Activated CD4-positive, alpha-beta memory T cell treated with anti-CD3 and anti-CD28 coated beads for 36 hours (primary cell): Measurements from ENCODE around the gene CEP44. TPM values are rescaled to one million over a fixed set of nuclear protein-coding genes. Genes with fewer than 3 reads are reported as not detected.

Experiments
- CTCF ChIA-PET: fragments of 350-600 bp; sonication (Branson Sonifier 250); formaldehyde crosslinking; loops from one replicate; lab custom pipeline; 2021; ENCODE audit warnings: antibody characterized with exemption, inconsistent platforms; lab: Charles Lee
- POLR2A ChIA-PET: fragments of 350-600 bp; sonication (Branson Sonifier 250); formaldehyde crosslinking; loops from one replicate; lab custom pipeline; 2021; ENCODE audit warnings: antibody characterized with exemption; lab: Charles Lee
- DNase-seq: peaks from one replicate; pipeline ENCODE4 v3.0.0-alpha.2; 2020
- H3K27ac Mint-ChIP-seq: one replicate; pipeline ENCODE4 v1.8.0; 2021; ENCODE audit warnings: mixed read lengths
- H3K27me3 Mint-ChIP-seq: one replicate; pipeline ENCODE4 v1.8.0; 2021; ENCODE audit warnings: mixed read lengths
- H3K36me3 Mint-ChIP-seq: one replicate; pipeline ENCODE4 v1.8.0; 2021; ENCODE audit warnings: mixed read lengths
- H3K4me1 Mint-ChIP-seq: one replicate; pipeline ENCODE4 v1.8.0; 2021; ENCODE audit warnings: low read depth, mixed read lengths
- H3K4me3 Mint-ChIP-seq: one replicate; pipeline ENCODE4 v1.8.0; 2021; ENCODE audit warnings: mild to moderate bottlenecking, mixed read lengths
- H3K9me3 Mint-ChIP-seq: one replicate; pipeline ENCODE4 v1.8.0; 2021; ENCODE audit warnings: mixed read lengths
- intact Hi-C: fragments of 100-400 bp; cut with micrococcal nuclease; formaldehyde crosslinking; loops from one replicate; pipeline ENCODE4 v1.15.1; 2023
- total RNA-seq, 2 experiments: library from RNA; stranded (reverse); gene quantifications; one replicate each; pipeline ENCODE4 v1.2.3, GENCODE V29; 2021

The CEP44 gene
- total RNA-seq, result 10 to 100 TPM; 29.3 to 30.1 TPM

GRCh38 chr4:174283507-174284471 lies at the start of gene CEP44, which contains the start of gene FBXO8:
Gene CEP44, plus strand, starts transcription at chr4:174283911. Its CDS starts 15,211 bp downstream, at chr4:174299122.
Gene FBXO8, minus strand, starts transcription at chr4:174283667. Its CDS starts 20,575 bp downstream, at chr4:174263092.
- Mint-ChIP-seq H3K27me3 (no peaks in the 10 kb centered on the region), H3K4me3 (peak within 1 kb of the TSS; percentile 97), H3K4me1 (peaks cover 58% of the 10 kb centered on the region), H3K27ac (peak within 1 kb of the TSS; percentile 99), H3K36me3 (peaks cover 8% of the 10 kb centered on the region), H3K9me3 (peaks cover 5% of the 10 kb centered on the region)
- ChIA-PET POLR2A (no interaction called here), CTCF (interaction anchor here (0.6 to 1.0 kb wide), 2 partner anchors 21 to 25 kb away, joined by 3 read pairs; no protein-coding TSS in a partner anchor)
- intact Hi-C loops, result loop anchor here (1.0 to 2.0 kb wide), 5 partner anchors 69 to 1115 kb away; partner anchors contain the start of genes GALNT7, HMGB2 and SAP30
- peak; percentile 72 for DNase-seq

GRCh38 chr4:174236359-174236758 lies 47.4 kb upstream of the CEP44 start:
- no peaks in the 10 kb centered on the region for H3K4me1 Mint-ChIP-seq
- no peak for DNase-seq
- POLR2A ChIA-PET, result no interaction called here
- H3K27ac Mint-ChIP-seq, result no peak overlapping the region
- intact Hi-C loops, result no loop called here
- no peaks in the 10 kb centered on the region for H3K27me3 Mint-ChIP-seq
- H3K9me3 Mint-ChIP-seq, result no peaks in the 10 kb centered on the region
- H3K36me3 Mint-ChIP-seq, result peaks cover 5% of the 10 kb centered on the region
- H3K4me3 Mint-ChIP-seq, result no peak overlapping the region
- CTCF ChIA-PET, result no interaction called here

GRCh38 chr4:174241162-174241561 lies 42.5 kb upstream of the CEP44 start:
- no peaks in the 10 kb centered on the region for H3K4me1 Mint-ChIP-seq
- no peaks in the 10 kb centered on the region for H3K9me3 Mint-ChIP-seq
- H3K36me3 Mint-ChIP-seq, result peaks cover 8% of the 10 kb centered on the region
- no peaks in the 10 kb centered on the region for H3K27me3 Mint-ChIP-seq
- H3K27ac Mint-ChIP-seq, result no peak overlapping the region
- POLR2A ChIA-PET, result no interaction called here
- no peak for DNase-seq
- CTCF ChIA-PET, result interaction anchor here (0.7 kb wide), 1 partner anchor 9 kb away, joined by 3 read pairs; no protein-coding TSS in a partner anchor
- intact Hi-C loops, result no loop called here
- H3K4me3 Mint-ChIP-seq, result no peak overlapping the region

GRCh38 chr4:174244441-174244840 lies 39.3 kb upstream of the CEP44 start:
- intact Hi-C loops, result no loop called here
- Mint-ChIP-seq H3K36me3 (peaks cover 4% of the 10 kb centered on the region), H3K27me3 (no peaks in the 10 kb centered on the region), H3K4me1 (no peaks in the 10 kb centered on the region), H3K9me3 (no peaks in the 10 kb centered on the region), H3K27ac (no peak overlapping the region), H3K4me3 (no peak overlapping the region)
- no peak for DNase-seq
- CTCF ChIA-PET, result interaction anchor here (1.3 kb wide), 1 partner anchor 22 kb away, joined by 3 read pairs; no protein-coding TSS in a partner anchor
- POLR2A ChIA-PET, result no interaction called here

- no peaks in the 10 kb centered on the region for H3K9me3 Mint-ChIP-seq
- POLR2A ChIA-PET, result no interaction called here
- intact Hi-C loops, result no loop called here
- no peaks in the 10 kb centered on the region for H3K27me3 Mint-ChIP-seq
- CTCF ChIA-PET, result no interaction called here
- peaks cover 7% of the 10 kb centered on the region for H3K36me3 Mint-ChIP-seq
- no peaks in the 10 kb centered on the region for H3K4me1 Mint-ChIP-seq
- no peak overlapping the region for H3K27ac Mint-ChIP-seq
- H3K4me3 Mint-ChIP-seq, result no peak overlapping the region
- DNase-seq, result no peak
Observed at GRCh38 chr4:174245714-174246113, 38.0 kb upstream of the CEP44 start.

- peaks cover 3% of the 10 kb centered on the region for H3K4me1 Mint-ChIP-seq
- ChIA-PET CTCF (no interaction called here), POLR2A (no interaction called here)
- no peaks in the 10 kb centered on the region for H3K27me3 Mint-ChIP-seq
- no peak overlapping the region for H3K27ac Mint-ChIP-seq
- DNase-seq, result no peak
- intact Hi-C loops, result no loop called here
- no peaks in the 10 kb centered on the region for H3K9me3 Mint-ChIP-seq
- H3K36me3 Mint-ChIP-seq, result peaks cover 5% of the 10 kb centered on the region
- no peak overlapping the region for H3K4me3 Mint-ChIP-seq
Observed at GRCh38 chr4:174248407-174248806, 35.3 kb upstream of the CEP44 start.

GRCh38 chr4:174252412-174252811 lies 31.3 kb upstream of the CEP44 start:
- intact Hi-C loops, result no loop called here
- H3K4me3 Mint-ChIP-seq, result no peak overlapping the region
- no peak for DNase-seq
- no peak overlapping the region for H3K27ac Mint-ChIP-seq
- no peaks in the 10 kb centered on the region for H3K27me3 Mint-ChIP-seq
- H3K36me3 Mint-ChIP-seq, result peaks cover 6% of the 10 kb centered on the region
- H3K9me3 Mint-ChIP-seq, result no peaks in the 10 kb centered on the region
- ChIA-PET CTCF (no interaction called here), POLR2A (no interaction called here)
- peaks cover 7% of the 10 kb centered on the region for H3K4me1 Mint-ChIP-seq

- H3K9me3 Mint-ChIP-seq, result no peaks in the 10 kb centered on the region
- H3K4me1 Mint-ChIP-seq, result peaks cover 7% of the 10 kb centered on the region
- H3K27me3 Mint-ChIP-seq, result no peaks in the 10 kb centered on the region
- no peak overlapping the region for H3K4me3 Mint-ChIP-seq
- H3K36me3 Mint-ChIP-seq, result peaks cover 9% of the 10 kb centered on the region
- no peak for DNase-seq
- POLR2A ChIA-PET, result no interaction called here
- intact Hi-C loops, result no loop called here
- H3K27ac Mint-ChIP-seq, result no peak overlapping the region
- CTCF ChIA-PET, result no interaction called here
Observed at GRCh38 chr4:174254613-174255012, 29.1 kb upstream of the CEP44 start.

GRCh38 chr4:174255374-174255773 lies 28.3 kb upstream of the CEP44 start:
- intact Hi-C loops, result no loop called here
- no peak overlapping the region for H3K4me3 Mint-ChIP-seq
- no peaks in the 10 kb centered on the region for H3K27me3 Mint-ChIP-seq
- peaks cover 7% of the 10 kb centered on the region for H3K36me3 Mint-ChIP-seq
- DNase-seq, result no peak
- no peaks in the 10 kb centered on the region for H3K9me3 Mint-ChIP-seq
- peaks cover 7% of the 10 kb centered on the region for H3K4me1 Mint-ChIP-seq
- no peak overlapping the region for H3K27ac Mint-ChIP-seq
- CTCF ChIA-PET, result no interaction called here
- POLR2A ChIA-PET, result no interaction called here

- no peaks in the 10 kb centered on the region for H3K27me3 Mint-ChIP-seq
- no peak overlapping the region for H3K4me3 Mint-ChIP-seq
- POLR2A ChIA-PET, result no interaction called here
- intact Hi-C loops, result no loop called here
- no peak overlapping the region for H3K27ac Mint-ChIP-seq
- peaks cover 5% of the 10 kb centered on the region for H3K36me3 Mint-ChIP-seq
- CTCF ChIA-PET, result no interaction called here
- no peaks in the 10 kb centered on the region for H3K9me3 Mint-ChIP-seq
- H3K4me1 Mint-ChIP-seq, result peaks cover 7% of the 10 kb centered on the region
- no peak for DNase-seq
Observed at GRCh38 chr4:174255786-174256185, 27.9 kb upstream of the CEP44 start.

GRCh38 chr4:174256277-174256713 lies 27.4 kb upstream of the CEP44 start:
- Mint-ChIP-seq H3K4me1 (peaks cover 7% of the 10 kb centered on the region), H3K4me3 (no peak overlapping the region), H3K27ac (no peak overlapping the region), H3K9me3 (no peaks in the 10 kb centered on the region), H3K27me3 (no peaks in the 10 kb centered on the region), H3K36me3 (peaks cover 5% of the 10 kb centered on the region)
- no peak for DNase-seq
- POLR2A ChIA-PET, result no interaction called here
- CTCF ChIA-PET, result no interaction called here
- intact Hi-C loops, result no loop called here

- Mint-ChIP-seq H3K4me1 (peaks cover 10% of the 10 kb centered on the region), H3K36me3 (peaks cover 7% of the 10 kb centered on the region), H3K27me3 (no peaks in the 10 kb centered on the region), H3K9me3 (no peaks in the 10 kb centered on the region), H3K4me3 (no peak overlapping the region), H3K27ac (no peak overlapping the region)
- POLR2A ChIA-PET, result no interaction called here
- CTCF ChIA-PET, result no interaction called here
- no peak for DNase-seq
- intact Hi-C loops, result no loop called here
Observed at GRCh38 chr4:174259580-174259979, 24.1 kb upstream of the CEP44 start.
